GM18526 (cell line): ENCODE data around the gene LRRC30.

ENCODE experiments used
- POLR2A ChIP-seq: IDR thresholded peaks from 3 replicates; pipeline ENCODE4 v1.6.1; 2011; ENCODE audit not compliant: insufficient read length; ENCODE audit errors: extremely low read depth

The LRRC30 gene

DNA sequence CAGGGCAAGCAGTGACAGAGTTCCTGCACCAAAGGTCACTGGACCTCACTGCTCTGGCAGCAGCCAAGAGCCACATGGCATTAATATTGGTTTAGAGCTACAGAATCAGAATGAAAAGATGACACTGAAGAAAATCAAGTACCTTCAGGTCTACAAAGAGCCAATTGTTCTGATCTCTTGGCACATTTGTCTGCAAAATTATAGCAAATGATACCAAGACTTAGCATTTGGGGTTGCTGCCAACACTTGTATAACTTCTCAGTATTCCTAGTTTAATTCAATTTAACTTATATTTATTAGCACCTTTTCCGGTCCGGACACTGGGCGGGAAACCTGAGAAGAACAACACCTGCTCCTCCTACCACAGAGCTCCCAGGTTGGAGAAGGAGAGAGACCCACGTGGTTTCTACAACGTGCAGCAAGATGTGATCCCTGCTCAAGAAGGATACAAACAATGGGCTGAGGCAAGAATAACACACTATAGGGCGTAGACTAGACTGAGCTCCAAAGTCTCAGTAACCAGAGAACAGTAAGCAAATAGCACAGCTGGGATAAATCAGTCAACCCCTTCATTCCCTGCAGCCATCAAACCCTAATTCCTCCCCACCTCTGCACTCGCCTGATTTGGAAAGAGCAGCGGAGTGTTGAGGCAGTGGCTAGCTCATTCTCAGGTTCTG lies 2.4 kb downstream of the LRRC30 start:
- no peak for TF ChIP-seq POLR2A

DNA sequence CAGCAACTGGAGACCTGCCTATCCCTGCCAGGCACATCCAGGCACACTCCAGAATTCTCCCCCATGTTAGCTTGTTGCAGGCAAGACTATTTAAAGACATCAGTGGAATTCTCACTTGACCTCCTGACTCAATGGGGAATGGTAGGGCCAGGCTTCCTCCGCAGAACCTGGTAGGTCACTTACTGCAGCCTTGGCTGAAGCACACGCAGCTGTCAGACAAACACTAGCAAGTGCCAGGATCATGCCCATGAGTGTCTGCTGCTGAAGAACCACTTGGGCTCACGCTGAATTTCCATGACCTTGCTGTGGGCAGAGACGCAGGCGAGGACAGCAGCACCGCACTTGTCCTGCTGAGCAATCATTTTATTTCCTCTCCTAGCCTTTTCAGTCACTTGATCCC lies 3.2 kb downstream of the LRRC30 start:
- TF ChIP-seq POLR2A = no peak

DNA sequence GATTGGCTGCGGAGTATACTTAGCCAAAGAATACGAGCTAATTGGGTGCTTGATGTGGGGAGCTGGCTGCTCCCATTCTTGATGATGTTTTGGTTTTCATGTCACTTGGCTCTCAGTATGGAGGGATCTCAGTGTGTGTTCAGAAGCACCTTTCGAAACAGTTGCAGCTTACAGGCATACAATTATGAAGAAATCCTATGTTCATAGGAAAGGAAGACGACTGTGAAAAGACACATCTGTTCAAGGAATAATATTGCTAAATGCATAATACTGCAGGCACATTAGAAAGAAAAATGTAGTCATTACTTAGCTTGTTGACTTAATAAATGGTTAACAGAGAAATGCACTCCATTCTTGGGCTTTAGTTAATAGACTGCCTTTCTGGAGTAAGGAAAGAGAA lies 4.1 kb downstream of the LRRC30 start:
- TF ChIP-seq POLR2A = no peak

DNA sequence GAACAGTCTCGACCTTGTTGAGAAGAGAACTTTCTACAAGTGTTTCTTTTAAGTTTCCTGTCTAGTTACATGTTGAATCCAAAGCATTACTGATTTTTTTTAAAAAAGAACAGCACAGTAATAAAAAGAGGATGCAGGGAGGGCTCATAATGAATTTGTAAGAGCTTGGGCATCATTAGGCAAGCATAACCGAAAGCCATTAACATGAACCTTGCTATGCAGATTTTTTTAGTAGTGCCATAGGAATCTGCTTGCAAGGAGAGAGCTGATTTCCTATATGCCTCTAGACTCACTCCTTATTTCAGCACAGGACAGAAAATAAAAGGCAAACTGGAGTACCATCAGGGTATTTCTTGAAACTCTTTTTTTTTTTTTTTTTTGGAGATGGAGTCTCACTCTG lies 5.2 kb downstream of the LRRC30 start:
- TF ChIP-seq POLR2A = no peak

DNA sequence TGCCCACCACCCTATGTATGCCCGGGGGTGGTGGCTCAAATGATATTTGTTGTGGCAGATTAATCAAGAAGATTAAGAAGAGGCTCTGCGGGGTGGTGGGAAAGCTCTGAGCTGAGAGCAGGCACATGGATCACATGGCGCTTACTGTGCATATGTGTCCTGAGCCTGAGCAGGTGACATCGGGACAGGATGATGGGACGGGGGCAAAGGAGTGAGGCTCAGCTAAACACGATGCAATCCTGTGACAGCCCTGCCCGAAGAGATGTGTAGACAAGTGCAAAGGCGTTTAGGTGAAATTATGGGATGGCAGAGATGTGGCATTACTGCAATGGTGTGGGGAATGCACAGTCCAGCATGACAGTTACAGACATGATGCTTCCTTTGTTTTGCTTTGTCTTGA lies 6.0 kb downstream of the LRRC30 start:
- no peak for TF ChIP-seq POLR2A

DNA sequence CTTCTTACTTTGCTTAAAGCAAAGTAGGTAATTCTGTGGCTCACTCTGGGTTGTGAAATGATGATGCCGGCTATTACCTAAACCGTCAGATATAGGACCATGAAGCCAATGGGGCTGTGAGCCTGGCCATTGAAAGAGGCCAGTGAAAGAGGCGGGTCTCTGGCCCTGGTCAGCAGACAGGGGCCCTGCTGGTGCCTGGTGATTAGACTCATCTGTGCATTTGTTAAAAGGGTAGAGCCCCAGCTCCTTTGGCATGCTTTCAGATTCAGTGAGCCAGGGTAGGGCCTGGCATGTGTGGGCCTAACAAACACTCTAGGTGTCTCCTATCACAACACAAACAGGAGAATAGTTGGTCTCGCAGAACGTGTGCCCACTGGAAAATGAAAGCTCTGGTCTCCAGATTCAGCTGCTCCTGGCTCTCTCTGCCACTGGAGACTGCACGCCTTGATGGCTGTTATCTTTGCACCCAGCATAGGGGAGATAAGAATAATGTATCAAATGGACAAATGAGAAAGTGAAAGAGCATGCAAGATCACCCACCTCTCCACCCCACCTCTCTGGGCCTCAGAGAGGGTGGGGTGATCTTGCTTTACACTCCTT lies 6.9 kb downstream of the LRRC30 start:
- no peak for TF ChIP-seq POLR2A

DNA sequence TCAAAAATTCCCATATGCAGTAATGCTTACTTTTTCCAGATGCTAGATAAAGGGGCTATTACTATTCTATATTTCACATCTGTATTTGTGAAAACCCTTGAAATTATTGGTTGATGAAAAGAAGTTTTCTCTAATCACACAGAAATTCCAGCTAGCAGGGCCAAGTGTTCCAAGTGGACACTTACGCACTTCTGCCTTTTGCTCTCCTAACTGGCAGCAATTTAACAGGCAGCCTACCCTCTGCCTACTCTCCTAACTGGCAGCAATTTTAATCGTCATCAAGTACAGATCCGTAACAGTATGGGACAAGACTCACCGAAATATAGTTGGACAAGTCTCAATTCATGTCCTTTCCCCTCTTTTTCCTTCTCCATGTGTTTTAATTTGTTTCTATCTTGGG lies 12.0 kb downstream of the LRRC30 start:
- TF ChIP-seq POLR2A = no peak

DNA sequence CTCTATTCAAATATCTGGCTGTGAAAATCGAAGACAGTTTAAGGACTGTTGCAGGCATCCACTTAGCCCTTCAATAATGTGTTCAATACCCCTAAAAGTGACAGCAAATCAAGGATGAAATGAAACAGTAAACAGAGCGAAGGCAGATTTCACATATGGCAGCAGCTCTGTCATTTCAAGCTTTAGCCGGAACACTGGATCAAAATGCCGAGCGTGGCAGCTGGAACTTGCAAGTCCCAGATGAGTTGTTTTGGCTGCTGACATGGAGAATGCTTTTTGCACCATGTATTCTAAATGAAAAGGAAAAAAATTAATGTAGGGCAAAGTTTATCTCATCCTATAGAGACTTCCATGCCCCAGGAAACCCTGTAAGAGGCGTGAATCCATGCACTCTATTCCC lies 18.0 kb downstream of the LRRC30 start:
- no peak for TF ChIP-seq POLR2A

DNA sequence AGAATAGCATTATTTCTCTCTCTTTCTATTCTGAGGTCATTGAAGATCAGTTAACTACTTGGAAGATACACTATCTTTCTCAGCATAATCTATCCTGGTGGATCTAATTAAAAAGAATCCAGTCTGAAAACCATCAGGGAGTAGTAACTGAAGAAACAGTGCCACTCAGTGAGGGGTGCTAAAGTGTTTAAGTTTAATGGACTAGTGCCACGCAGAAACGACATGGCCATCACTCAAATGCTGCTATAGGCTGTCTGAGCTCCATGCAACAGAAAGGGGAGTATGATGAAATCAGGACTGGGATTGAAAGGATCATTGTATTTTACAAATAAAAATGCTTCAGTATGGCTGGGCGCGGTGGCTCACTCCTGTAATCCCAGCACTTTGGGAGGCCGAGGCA lies 23.3 kb downstream of the LRRC30 start:
- no peak for TF ChIP-seq POLR2A

DNA sequence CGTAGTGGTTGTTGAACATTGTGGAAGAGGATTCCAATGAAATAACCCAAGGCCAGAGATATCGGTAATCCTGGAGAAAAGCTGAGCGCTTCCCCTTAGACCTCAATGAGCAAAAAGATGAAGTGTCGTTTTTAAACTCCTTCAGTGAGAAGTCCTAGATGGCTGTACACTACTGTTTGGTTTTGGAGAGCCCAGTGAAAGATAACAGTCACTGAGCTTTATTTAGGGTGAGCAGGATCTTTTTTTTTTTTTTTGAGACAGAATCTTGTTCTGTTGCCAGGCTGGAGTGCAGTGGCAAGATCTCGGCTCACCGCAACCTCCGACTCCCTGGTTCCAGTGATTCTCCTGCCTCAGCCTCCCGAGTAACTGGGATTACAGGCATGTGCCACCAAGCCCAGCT lies 24.2 kb downstream of the LRRC30 start:
- TF ChIP-seq POLR2A = no peak

DNA sequence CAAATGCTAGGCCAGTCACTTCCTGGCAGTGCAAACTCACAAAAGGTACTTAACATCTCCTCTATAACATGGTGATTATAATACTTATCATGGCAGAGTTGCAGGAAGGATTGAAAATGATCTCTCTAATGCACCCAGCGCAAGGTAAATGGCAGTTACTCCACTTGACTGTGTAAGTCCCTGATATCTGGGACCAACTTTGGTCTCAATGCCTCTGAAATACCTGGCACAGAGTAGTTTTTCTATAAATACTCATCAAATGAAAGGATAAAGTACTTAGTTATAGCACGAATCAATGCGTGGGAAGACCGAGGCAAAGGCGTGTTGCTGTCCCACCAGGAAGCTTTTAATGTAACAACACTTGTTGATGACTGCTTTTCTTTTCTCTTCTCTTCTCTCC lies 24.8 kb downstream of the LRRC30 start:
- no peak for TF ChIP-seq POLR2A

DNA sequence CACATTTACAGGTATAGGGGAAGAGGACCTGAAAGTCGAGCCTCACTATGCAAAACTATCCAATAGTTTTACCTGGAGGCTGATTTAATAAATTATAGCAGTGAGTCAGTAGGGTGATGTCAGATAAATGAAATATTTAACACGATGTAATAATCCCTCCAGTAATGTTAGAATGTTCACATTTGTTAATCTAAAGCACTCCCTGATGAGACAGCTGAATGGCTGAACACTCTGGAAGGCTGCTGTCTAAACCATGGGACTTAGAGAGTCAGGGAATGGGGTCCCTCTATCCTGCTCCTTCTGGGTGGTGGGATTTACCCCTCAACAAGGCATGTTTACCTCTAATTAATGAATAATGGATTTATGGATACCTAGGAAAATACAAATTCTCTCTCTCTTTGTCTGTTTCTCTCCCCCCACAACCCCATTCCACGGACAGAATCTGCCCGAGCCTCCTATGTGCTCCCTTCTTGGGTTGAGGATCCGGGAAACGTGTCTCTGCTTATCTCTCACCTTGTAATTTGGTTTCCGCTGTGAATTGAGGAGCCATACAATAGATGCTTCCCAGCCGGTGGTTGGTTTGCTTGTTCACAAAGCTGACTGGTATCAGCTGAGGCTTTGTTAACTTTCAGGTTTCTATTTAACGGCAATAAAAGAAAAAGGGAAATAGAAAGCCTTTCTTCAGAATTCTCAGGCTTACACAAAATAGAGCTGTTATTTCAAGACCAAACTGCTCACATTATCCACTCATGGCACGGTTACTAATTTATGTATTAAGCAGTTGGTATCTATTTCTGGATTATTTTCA lies 25.9 kb downstream of the LRRC30 start:
- no peak for TF ChIP-seq POLR2A

DNA sequence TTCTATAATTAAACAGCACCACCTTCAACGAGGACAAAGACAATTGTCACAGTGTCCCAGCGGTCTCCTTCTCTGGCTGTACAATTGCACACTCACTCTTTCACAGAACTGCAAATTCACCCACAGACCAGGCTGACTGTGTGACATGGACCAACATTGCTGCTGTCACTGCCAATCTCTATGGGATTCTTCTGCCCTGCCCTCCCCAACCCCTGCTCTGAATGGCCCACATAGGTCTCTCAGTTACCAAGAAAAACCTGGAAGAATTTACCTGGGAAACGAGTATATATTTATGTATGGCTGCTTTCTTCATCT lies 26.5 kb downstream of the LRRC30 start:
- TF ChIP-seq POLR2A = no peak

DNA sequence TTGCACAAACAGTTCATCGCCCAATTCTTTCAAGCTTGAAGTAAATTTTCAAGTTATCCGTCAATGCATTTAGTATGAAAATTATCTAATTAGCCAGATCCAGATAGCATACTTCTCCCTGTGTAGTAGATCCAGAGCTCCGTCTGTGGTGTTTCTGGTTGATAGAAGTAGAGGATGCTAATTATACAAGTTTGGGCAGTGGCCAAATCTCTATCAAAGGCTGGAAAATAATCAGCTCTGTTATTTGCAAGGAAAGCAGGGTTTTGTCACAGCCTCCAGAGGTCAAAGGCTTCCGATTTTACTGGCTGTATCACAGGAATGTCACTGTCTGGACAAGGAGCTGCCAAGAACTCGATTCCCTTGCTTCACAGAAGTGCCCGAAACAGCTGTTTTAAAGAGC lies 28.6 kb downstream of the LRRC30 start:
- no peak for TF ChIP-seq POLR2A

DNA sequence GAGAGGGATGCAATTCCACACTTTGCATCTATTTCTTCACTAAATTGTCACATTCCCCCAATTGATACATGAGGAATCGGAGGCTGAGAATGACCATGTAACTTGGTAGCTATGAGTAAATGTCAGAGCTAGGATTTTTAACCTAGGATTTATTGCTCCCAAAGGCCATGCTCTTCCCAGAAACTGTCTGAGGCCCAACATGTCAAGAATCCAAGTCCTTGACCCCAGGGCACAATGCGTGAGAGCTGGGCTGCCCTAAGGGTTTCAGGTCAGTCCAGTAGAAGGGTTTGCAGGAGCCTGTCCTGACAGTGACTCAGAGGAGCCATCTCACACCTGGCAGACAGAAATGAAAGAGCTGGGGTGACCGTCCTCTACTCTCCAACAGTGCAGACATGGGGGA lies 30.3 kb downstream of the LRRC30 start:
- no peak for TF ChIP-seq POLR2A

DNA sequence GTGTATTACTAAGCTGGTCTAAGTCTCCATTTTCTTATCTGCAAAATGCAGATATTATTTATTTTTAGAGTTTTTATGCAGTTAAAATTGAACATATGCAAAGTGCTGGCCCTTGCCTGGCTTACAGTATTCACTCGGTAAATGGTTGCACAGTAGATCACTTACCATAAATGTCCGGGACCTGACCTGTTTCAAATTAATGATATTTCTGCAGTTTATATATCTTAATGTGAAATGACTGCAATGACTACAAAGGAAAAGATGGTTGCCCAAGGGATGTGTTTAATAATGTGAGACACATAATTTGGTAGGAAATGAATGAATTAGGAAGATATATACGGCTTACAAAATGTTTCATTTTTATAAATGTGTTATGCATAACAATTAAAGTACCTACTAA lies 37.1 kb downstream of the LRRC30 start:
- no peak for TF ChIP-seq POLR2A

DNA sequence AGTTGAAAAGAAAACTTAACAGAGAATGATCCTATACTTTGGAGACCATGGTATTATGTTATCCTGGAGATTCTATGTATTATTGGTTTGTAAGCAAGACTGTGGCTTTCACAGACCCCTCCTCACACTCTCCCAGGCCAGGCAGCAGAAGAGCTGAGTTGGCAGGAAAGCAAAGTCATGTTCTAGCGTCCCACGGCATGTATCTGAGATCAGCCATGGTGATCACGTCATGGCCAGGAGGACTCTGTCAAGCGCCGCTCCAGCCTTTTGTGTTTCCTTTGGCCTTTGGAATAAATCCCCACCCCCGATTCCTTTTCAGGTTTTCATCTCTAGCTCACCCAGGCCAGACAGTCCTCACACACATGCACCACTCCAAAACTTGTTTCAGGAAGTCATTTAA lies 39.1 kb downstream of the LRRC30 start:
- no peak for TF ChIP-seq POLR2A

DNA sequence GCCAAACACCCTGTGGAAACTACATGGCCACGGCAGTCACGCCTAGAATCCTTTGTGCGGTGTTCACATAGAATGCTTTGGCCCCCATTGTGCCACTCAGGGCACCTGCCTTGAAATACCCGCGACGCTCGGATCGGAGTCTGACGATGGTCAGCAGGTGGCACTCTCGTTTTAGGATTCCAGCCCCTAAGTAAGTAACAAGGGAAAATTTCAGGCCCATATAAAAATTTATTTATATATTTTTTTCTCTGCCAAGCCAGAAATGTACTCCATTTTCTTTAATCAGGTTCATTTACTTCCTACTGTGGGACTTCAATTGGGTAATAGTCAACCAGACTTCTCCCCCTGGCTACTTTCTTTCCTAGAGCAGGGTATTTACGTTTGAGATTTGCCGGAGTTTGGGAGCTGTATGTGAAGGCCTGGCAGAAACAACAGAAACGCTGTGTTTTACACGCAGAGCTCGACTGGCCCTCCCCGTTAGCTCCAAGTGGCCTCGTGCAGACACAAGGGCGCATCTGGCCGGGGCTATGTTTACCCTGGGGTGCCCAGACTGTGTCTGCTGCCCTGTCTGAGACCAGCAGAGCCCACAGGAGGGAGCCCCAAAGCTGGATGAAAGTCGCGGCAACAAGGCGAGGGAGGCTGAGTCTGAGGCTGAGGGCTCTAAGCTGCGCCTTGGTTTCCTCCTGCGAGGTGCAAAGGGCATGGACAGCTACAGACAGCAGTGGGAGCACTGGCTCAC lies 41.6 kb downstream of the LRRC30 start:
- TF ChIP-seq POLR2A = no peak
